ENCODE measurements around the gene NOX3. TPM values are rescaled to one million over a fixed set of nuclear protein-coding genes. Genes with fewer than 3 reads are reported as not detected.

NOX3 gene
- total RNA-seq, 2 donors from 2014 or later: not detected

- H3K27me3 ChIP-seq: no peaks in the 10 kb centered on the region
- no peaks in the 10 kb centered on the region for H3K4me1 ChIP-seq
- H3K9me3 ChIP-seq: no peaks in the 10 kb centered on the region
- no peaks in the 10 kb centered on the region for H3K36me3 ChIP-seq
- DNase-seq (ENCODE audit: low spot score): no peak
- H3K27ac ChIP-seq: no peak overlapping the region
- H3K4me3 ChIP-seq: no peak overlapping the region
- TF ChIP-seq CTCF (IDR thresholded peaks at IDR 0.05): no peak
Observed at GRCh38 chr6:155424181-155424580, 31.5 kb downstream of the NOX3 start.

GRCh38 chr6:155422635-155423034 lies 33.0 kb downstream of the NOX3 start:
- TF ChIP-seq CTCF (IDR thresholded peaks at IDR 0.05): no peak

GRCh38 chr6:155420492-155420891 lies 35.1 kb downstream of the NOX3 start:
- Histone ChIP-seq H3K9me3 (no peaks in the 10 kb centered on the region), H3K4me1 (peaks cover 0 to 7% of the 10 kb centered on the region in 2 donors), H3K4me3 (no peak overlapping the region), H3K36me3 (no peaks in the 10 kb centered on the region), H3K27ac (no peak overlapping the region), H3K27me3 (no peaks in the 10 kb centered on the region)
- no peak for TF ChIP-seq CTCF (IDR thresholded peaks at IDR 0.05)
- no peak for DNase-seq (ENCODE audit: low spot score)

More at GRCh38 chr6:155422635-155423034, 33.0 kb downstream of the NOX3 start:
- no peaks in the 10 kb centered on the region for H3K27me3 ChIP-seq
- H3K4me1 ChIP-seq: peaks cover 0 to 7% of the 10 kb centered on the region in 2 donors
- DNase-seq (ENCODE audit: low spot score): no peak
- H3K27ac ChIP-seq: no peak overlapping the region
- no peaks in the 10 kb centered on the region for H3K36me3 ChIP-seq
- no peaks in the 10 kb centered on the region for H3K9me3 ChIP-seq
- H3K4me3 ChIP-seq: no peak overlapping the region

GRCh38 chr6:155419161-155419560 lies 36.5 kb downstream of the NOX3 start:
- Histone ChIP-seq H3K27me3 (no peaks in the 10 kb centered on the region), H3K36me3 (no peaks in the 10 kb centered on the region), H3K27ac (no peak overlapping the region), H3K4me1 (peaks cover 0 to 7% of the 10 kb centered on the region in 2 donors), H3K4me3 (no peak overlapping the region), H3K9me3 (no peaks in the 10 kb centered on the region)
- DNase-seq (ENCODE audit: low spot score): no peak
- TF ChIP-seq CTCF (IDR thresholded peaks at IDR 0.05): no peak

GRCh38 chr6:155418017-155418761 lies 37.5 kb downstream of the NOX3 start:
- H3K9me3 ChIP-seq: no peaks in the 10 kb centered on the region
- DNase-seq (ENCODE audit: low spot score): no peak
- no peaks in the 10 kb centered on the region for H3K27me3 ChIP-seq
- H3K27ac ChIP-seq: peak overlapping the region in 1 of 2 donors; percentile 42
- H3K4me1 ChIP-seq: peaks cover 0 to 7% of the 10 kb centered on the region in 2 donors
- peak overlapping the region in 1 of 2 donors; percentile 1 for H3K4me3 ChIP-seq
- no peaks in the 10 kb centered on the region for H3K36me3 ChIP-seq
- TF ChIP-seq CTCF (IDR thresholded peaks at IDR 0.05): no peak

GRCh38 chr6:155417454-155417853 lies 38.2 kb downstream of the NOX3 start:
- H3K36me3 ChIP-seq: no peaks in the 10 kb centered on the region
- no peak overlapping the region for H3K4me3 ChIP-seq
- H3K9me3 ChIP-seq: no peaks in the 10 kb centered on the region
- TF ChIP-seq CTCF (IDR thresholded peaks at IDR 0.05): no peak
- no peak overlapping the region for H3K27ac ChIP-seq
- H3K4me1 ChIP-seq: peaks cover 0 to 7% of the 10 kb centered on the region in 2 donors
- no peaks in the 10 kb centered on the region for H3K27me3 ChIP-seq
- no peak for DNase-seq (ENCODE audit: low spot score)

Data from right atrium auricular region (tissue), 2 donors.